Limb (tissue), 2 donors: ENCODE data around the gene WNK3.

Experiments used
- DNase-seq, 2 donors: peaks; one replicate each; pipeline ENCODE4 v3.0.0-alpha.2; 2016; ENCODE audit errors: extremely low spot score in 2 of 2

WNK3 gene

GRCh38 chrX:54171527-54172250, 186.2 kb downstream of the WNK3 start:
- DNase-seq = no peak

GRCh38 chrX:54171091-54171490, 186.8 kb downstream of the WNK3 start:
- DNase-seq = no peak

- DNase-seq = no peak
These were observed 190.9 kb downstream of the WNK3 start for GRCh38 chrX:54166915-54167314.

DNA sequence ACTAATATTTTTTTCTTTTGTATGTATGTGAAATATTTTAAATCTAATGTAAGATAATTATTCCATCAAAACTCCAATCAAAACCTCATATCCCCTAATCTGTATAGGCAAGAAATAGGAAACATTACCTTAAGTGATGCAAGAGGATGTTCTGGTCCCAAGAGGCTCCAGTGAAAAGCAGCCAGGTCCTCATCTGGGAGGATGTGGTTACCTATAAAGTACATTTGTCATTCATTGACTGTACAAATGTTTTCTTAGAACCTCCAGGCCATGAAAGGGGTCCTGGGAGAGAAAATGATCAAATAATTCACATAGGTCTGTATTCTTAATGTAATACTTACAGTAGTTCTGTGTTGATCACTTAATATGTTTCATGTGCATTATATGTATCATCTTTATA, 200.3 kb downstream of the WNK3 start:
- no peak for DNase-seq
